ENCODE data around the gene AK5.

AK5 gene

GRCh38 chr1:77348549-77348948 is 66.7 kb downstream of the AK5 start:
- Histone ChIP-seq H2AFZ (ENCODE audit: low read length) (no peak overlapping the region), H3F3A (ENCODE audit: low read depth) (no peaks in the 10 kb centered on the region), H3K79me2 (ENCODE audit: insufficient read depth, low read length) (no peaks in the 10 kb centered on the region), H3K4me3 (ENCODE audit: low read length, poor library complexity, severe bottlenecking) (no peak overlapping the region), H4K20me1 (ENCODE audit: insufficient read depth, low read length, poor library complexity, severe bottlenecking) (no peaks in the 10 kb centered on the region), H3K4me2 (ENCODE audit: low read depth, low read length, poor library complexity, severe bottlenecking) (no peak overlapping the region), H3K36me3 (ENCODE audit: insufficient read depth, low read length) (no peaks in the 10 kb centered on the region), H3K9me3 (ENCODE audit: insufficient read depth, low read depth, low read length) (no peaks in the 10 kb centered on the region), H3K4me1 (ENCODE audit: insufficient read depth, low read length, poor library complexity, severe bottlenecking) (no peaks in the 10 kb centered on the region), H3K9ac (ENCODE audit: low read depth, low read length, poor library complexity, severe bottlenecking) (no peak overlapping the region), H3K27me3 (ENCODE audit: insufficient read depth, low read length, poor library complexity, severe bottlenecking) (no peaks in the 10 kb centered on the region), H3K9me2 (replicated peaks; ENCODE audit: low read depth, low read length) (no peaks in the 10 kb centered on the region)
- TF ChIP-seq CTCF (conservative IDR thresholded peaks at IDR 0.05; ENCODE audit: low read length): no peak
- TF ChIP-seq EZH2phosphoT487 (IDR thresholded peaks at IDR 0.05; ENCODE audit: borderline replicate concordance): no peak

GRCh38 chr1:77349275-77349674 is 67.5 kb downstream of the AK5 start:
- Histone ChIP-seq H3K4me3 (ENCODE audit: low read length, poor library complexity, severe bottlenecking) (no peak overlapping the region), H3K4me1 (ENCODE audit: insufficient read depth, low read length, poor library complexity, severe bottlenecking) (no peaks in the 10 kb centered on the region), H3K79me2 (ENCODE audit: insufficient read depth, low read length) (no peaks in the 10 kb centered on the region), H3K36me3 (ENCODE audit: insufficient read depth, low read length) (no peaks in the 10 kb centered on the region), H3F3A (ENCODE audit: low read depth) (no peaks in the 10 kb centered on the region), H4K20me1 (ENCODE audit: insufficient read depth, low read length, poor library complexity, severe bottlenecking) (no peaks in the 10 kb centered on the region), H3K9me2 (replicated peaks; ENCODE audit: low read depth, low read length) (no peaks in the 10 kb centered on the region), H3K27me3 (ENCODE audit: insufficient read depth, low read length, poor library complexity, severe bottlenecking) (no peaks in the 10 kb centered on the region), H3K9me3 (ENCODE audit: insufficient read depth, low read depth, low read length) (no peaks in the 10 kb centered on the region), H2AFZ (ENCODE audit: low read length) (no peak overlapping the region), H3K4me2 (ENCODE audit: low read depth, low read length, poor library complexity, severe bottlenecking) (no peak overlapping the region), H3K9ac (ENCODE audit: low read depth, low read length, poor library complexity, severe bottlenecking) (no peak overlapping the region)
- TF ChIP-seq CTCF (conservative IDR thresholded peaks at IDR 0.05; ENCODE audit: low read length) (no peak), EZH2phosphoT487 (IDR thresholded peaks at IDR 0.05; ENCODE audit: borderline replicate concordance) (no peak)

GRCh38 chr1:77350012-77350770 is 68.4 kb downstream of the AK5 start:
- TF ChIP-seq EZH2phosphoT487 (IDR thresholded peaks at IDR 0.05; ENCODE audit: borderline replicate concordance): no peak
- TF ChIP-seq CTCF (conservative IDR thresholded peaks at IDR 0.05; ENCODE audit: low read length): no peak
- H3K9me3 ChIP-seq (ENCODE audit: insufficient read depth, low read depth, low read length): no peaks in the 10 kb centered on the region
- no peaks in the 10 kb centered on the region for H4K20me1 ChIP-seq (ENCODE audit: insufficient read depth, low read length, poor library complexity, severe bottlenecking)
- H3K4me3 ChIP-seq (ENCODE audit: low read length, poor library complexity, severe bottlenecking): no peak overlapping the region
- no peak overlapping the region for H3K4me2 ChIP-seq (ENCODE audit: low read depth, low read length, poor library complexity, severe bottlenecking)
- no peak overlapping the region for H2AFZ ChIP-seq (ENCODE audit: low read length)
- no peak overlapping the region for H3K9ac ChIP-seq (ENCODE audit: low read depth, low read length, poor library complexity, severe bottlenecking)
- H3K36me3 ChIP-seq (ENCODE audit: insufficient read depth, low read length): no peaks in the 10 kb centered on the region
- no peaks in the 10 kb centered on the region for H3K79me2 ChIP-seq (ENCODE audit: insufficient read depth, low read length)
- no peaks in the 10 kb centered on the region for H3K27me3 ChIP-seq (ENCODE audit: insufficient read depth, low read length, poor library complexity, severe bottlenecking)
- H3K4me1 ChIP-seq (ENCODE audit: insufficient read depth, low read length, poor library complexity, severe bottlenecking): no peaks in the 10 kb centered on the region
- no peaks in the 10 kb centered on the region for H3K9me2 ChIP-seq (replicated peaks; ENCODE audit: low read depth, low read length)
- H3F3A ChIP-seq (ENCODE audit: low read depth): no peaks in the 10 kb centered on the region

Measured in Loucy (cell line).